OCI-LY7 (cell line): ENCODE results near the gene SENP6. TPM values are rescaled to one million over a fixed set of nuclear protein-coding genes. Genes with fewer than 3 reads are reported as not detected.
"Not testable (repeated sequence)": the region's sequence is repeated elsewhere in the genome, so short reads cannot be mapped to it uniquely, and the experiment has no call there.

Experiments used
- BruUV-seq: library from RNA; stranded (reverse); fragments of 400-500 nt; replicated peaks from 2 replicates; lab custom pipeline; 2021; lab: Mats Ljungman, UMichigan
- CTCF ChIA-PET: fragments of 300-600 bp; sonication (Branson Sonifier 250); formaldehyde crosslinking; loops from one replicate; lab custom pipeline; 2022; ENCODE audit warnings: antibody characterized with exemption; ENCODE audit not compliant: unreplicated experiment; lab: Charles Lee
- POLR2A ChIA-PET: fragments of 300-600 bp; sonication (Branson Sonifier 250); formaldehyde crosslinking; loops from one replicate; lab custom pipeline; 2022; ENCODE audit warnings: antibody characterized with exemption; lab: Charles Lee
- DNase-seq: peaks from one replicate; pipeline ENCODE4 v3.0.0-alpha.2; 2015; ENCODE audit warnings: low spot score
- H2AFZ ChIP-seq: fragments of 200-600 bp; sonication (generic), shearing (Covaris generic); 2 replicates; pipeline ENCODE4 v1.6.1; 2014; ENCODE audit warnings: mild to moderate bottlenecking, antibody characterized with exemption, low read length, moderate library complexity
- H3K27ac ChIP-seq: fragments of 200-600 bp; sonication (generic); 2 replicates; pipeline ENCODE4 v1.5.1; 2014; ENCODE audit warnings: mixed run types, low read depth, mild to moderate bottlenecking, moderate library complexity, low read length, inconsistent platforms; ENCODE audit not compliant: poor library complexity, severe bottlenecking
- H3K36me3 ChIP-seq: fragments of 200-600 bp; sonication (generic); 2 replicates; pipeline ENCODE4 v1.6.1; 2014; ENCODE audit warnings: mild to moderate bottlenecking, antibody characterized with exemption, low read length, moderate library complexity, mixed read lengths; ENCODE audit not compliant: insufficient read depth
- H3K4me1 ChIP-seq: fragments of 200-600 bp; sonication (generic); 2 replicates; pipeline ENCODE4 v1.5.1; 2014; ENCODE audit warnings: mild to moderate bottlenecking, low read length; ENCODE audit not compliant: insufficient read depth, poor library complexity, severe bottlenecking
- H3K4me2 ChIP-seq: fragments of 200-600 bp; sonication (generic); 2 replicates; pipeline ENCODE4 v1.6.1; 2014; ENCODE audit warnings: mild to moderate bottlenecking, low read length
- H3K4me3 ChIP-seq: fragments of 200-600 bp; sonication (generic); 2 replicates; pipeline ENCODE4 v1.5.1; 2014; ENCODE audit warnings: mild to moderate bottlenecking, low read depth, low read length; ENCODE audit not compliant: poor library complexity, severe bottlenecking
- H3K79me2 ChIP-seq: fragments of 200-600 bp; sonication (generic); 2 replicates; pipeline ENCODE4 v1.6.1; 2016; ENCODE audit warnings: low read depth, mild to moderate bottlenecking, low read length, moderate library complexity, mixed read lengths; ENCODE audit not compliant: insufficient read depth
- H3K9me2 ChIP-seq: fragments of 200-600 bp; sonication (generic); 2 replicates; pipeline ENCODE4 v1.6.1; 2016; ENCODE audit warnings: mild to moderate bottlenecking, low read length, mixed read lengths; ENCODE audit not compliant: insufficient read depth
- H3K9me3 ChIP-seq: fragments of 200-600 bp; sonication (generic); 2 replicates; pipeline ENCODE4 v1.6.1; 2014; ENCODE audit warnings: mild to moderate bottlenecking, mixed run types, low read length, mixed read lengths
- H4K20me1 ChIP-seq: fragments of 200-600 bp; sonication (generic); 2 replicates; pipeline ENCODE4 v1.6.1; 2014; ENCODE audit warnings: mild to moderate bottlenecking, antibody characterized with exemption, low read length, moderate library complexity, mixed read lengths; ENCODE audit not compliant: insufficient read depth
- CTCF ChIP-seq: fragments of 200-600 bp; sonication (generic); conservative IDR thresholded peaks from 2 replicates; pipeline ENCODE4 v1.5.1; 2014; ENCODE audit warnings: mild to moderate bottlenecking, antibody characterized with exemption, low read length, moderate library complexity, mixed read lengths
- EZH2phosphoT487 ChIP-seq: fragments of 200-600 bp; sonication (generic); IDR thresholded peaks from 2 replicates; pipeline ENCODE4 v1.6.1; 2018; ENCODE audit warnings: low read depth, borderline replicate concordance, mild to moderate bottlenecking, mixed run types, antibody characterized with exemption, low read length, moderate library complexity, mixed read lengths
- intact Hi-C: fragments of 100-400 bp; cut with micrococcal nuclease; formaldehyde crosslinking; loops from one replicate; pipeline ENCODE4 v1.10.0; 2022; ENCODE audit not compliant: unreplicated experiment
- total RNA-seq, 2 experiments: library from RNA; depleted of rRNA in 1 of 2; stranded (reverse); fragments of >200 nt in 1 of 2; shearing (Covaris generic) in 1 of 2; gene quantifications; 2 replicates each; pipeline ENCODE4 v1.2.3, GENCODE V29; 2014 to 2022

The SENP6 gene
- total RNA-seq, 2 experiments from 2014 or later: 61.1 to 85.4 TPM

- H3K4me1 ChIP-seq: no peaks in the 10 kb centered on the region
- no peak for TF ChIP-seq EZH2phosphoT487
- no peak for TF ChIP-seq CTCF
- ChIA-PET POLR2A (no interaction called here), CTCF (no interaction called here)
- H3K27ac ChIP-seq: no peak overlapping the region
- H4K20me1 ChIP-seq: no peaks in the 10 kb centered on the region
- intact Hi-C loops: no loop called here
- H3K9me3 ChIP-seq: no peaks in the 10 kb centered on the region
- no peak overlapping the region for H2AFZ ChIP-seq
- BruUV-seq: no TSS peak
- H3K9me2 ChIP-seq: no peaks in the 10 kb centered on the region
- H3K4me2 ChIP-seq: no peak overlapping the region
- no peak for DNase-seq
- H3K36me3 ChIP-seq: peaks cover 83% of the 10 kb centered on the region
- peaks cover 75% of the 10 kb centered on the region for H3K79me2 ChIP-seq
- H3K4me3 ChIP-seq: no peak overlapping the region
Measured at GRCh38 chr6:75624988-75625387, 23.3 kb downstream of the SENP6 start.

- no TSS peak for BruUV-seq
- H2AFZ ChIP-seq: no peak overlapping the region
- H3K9me3 ChIP-seq: no peaks in the 10 kb centered on the region
- H3K4me1 ChIP-seq: no peaks in the 10 kb centered on the region
- ChIA-PET POLR2A (interaction anchor here (1.0 kb wide), 1 partner anchor 8 kb away, joined by 4 read pairs; no protein-coding TSS in a partner anchor), CTCF (no interaction called here)
- no peak overlapping the region for H3K4me3 ChIP-seq
- no peak for DNase-seq
- TF ChIP-seq CTCF (no peak), EZH2phosphoT487 (no peak)
- H3K9me2 ChIP-seq: no peaks in the 10 kb centered on the region
- H3K27ac ChIP-seq: no peak overlapping the region
- peaks cover 92% of the 10 kb centered on the region for H3K36me3 ChIP-seq
- no peak overlapping the region for H3K4me2 ChIP-seq
- intact Hi-C loops: no loop called here
- peaks cover 7% of the 10 kb centered on the region; the same call in 1 of the 2 replicates for H4K20me1 ChIP-seq
- H3K79me2 ChIP-seq: peaks cover 69% of the 10 kb centered on the region
Measured at GRCh38 chr6:75626561-75626960, 24.9 kb downstream of the SENP6 start.

GRCh38 chr6:75627708-75628107 lies 26.0 kb downstream of the SENP6 start:
- H3K9me2 ChIP-seq, H3K4me3 ChIP-seq, POLR2A ChIA-PET, BruUV-seq, H3K4me2 ChIP-seq, DNase-seq, intact Hi-C loops, H3K4me1 ChIP-seq, H3K9me3 ChIP-seq, H2AFZ ChIP-seq, H4K20me1 ChIP-seq, H3K27ac ChIP-seq, CTCF ChIA-PET: not testable (repeated sequence)
- H3K36me3 ChIP-seq: peaks cover 91% of the 10 kb centered on the region
- peaks cover 67% of the 10 kb centered on the region; the same call in 1 of the 2 replicates for H3K79me2 ChIP-seq
